ENCODE data around the gene ANTKMT. TPM values are rescaled to one million over a fixed set of nuclear protein-coding genes. Genes with fewer than 3 reads are reported as not detected.

Gene ANTKMT
- total RNA-seq, 1 donor = 25.3 TPM

- DNase-seq (ENCODE audit: low read depth in 2 of 3, low spot score in 2 of 3) = no peak
Measured at GRCh38 chr16:760545-761343, 39.8 kb downstream of the ANTKMT start, which contains the start of gene MSLN. TSS of gene MSLN (plus strand) at chr16:760734. CDS start at chr16:762681, 1,947 bp downstream.

- no peak for DNase-seq (ENCODE audit: low read depth in 2 of 3, low spot score in 2 of 3)
Measured at GRCh38 chr16:761625-762513, 40.9 kb downstream of the ANTKMT start.

GRCh38 chr16:762595-763268 is 41.8 kb downstream of the ANTKMT start:
- DNase-seq (ENCODE audit: low read depth in 2 of 3, low spot score in 2 of 3) = no peak

GRCh38 chr16:763369-764183 is 42.6 kb downstream of the ANTKMT start:
- no peak for DNase-seq (ENCODE audit: low read depth in 2 of 3, low spot score in 2 of 3)

GRCh38 chr16:764184-764750 is 43.3 kb downstream of the ANTKMT start:
- DNase-seq (ENCODE audit: low read depth in 2 of 3, low spot score in 2 of 3) = no peak

GRCh38 chr16:764848-765487 is 44.0 kb downstream of the ANTKMT start:
- no peak for DNase-seq (ENCODE audit: low read depth in 2 of 3, low spot score in 2 of 3)

- no peak for DNase-seq (ENCODE audit: low read depth in 2 of 3, low spot score in 2 of 3)
Measured at GRCh38 chr16:765488-765865, 44.5 kb downstream of the ANTKMT start.

GRCh38 chr16:766008-766819 is 45.3 kb downstream of the ANTKMT start:
- DNase-seq (ENCODE audit: low read depth in 2 of 3, low spot score in 2 of 3) = no peak

- no peak for DNase-seq (ENCODE audit: low read depth in 2 of 3, low spot score in 2 of 3)
Measured at GRCh38 chr16:766820-767640, 46.1 kb downstream of the ANTKMT start.

GRCh38 chr16:767743-768235 is 46.8 kb downstream of the ANTKMT start:
- DNase-seq (ENCODE audit: low read depth in 2 of 3, low spot score in 2 of 3) = no peak

- no peak for DNase-seq (ENCODE audit: low read depth in 2 of 3, low spot score in 2 of 3)
Measured at GRCh38 chr16:768428-768827, 47.5 kb downstream of the ANTKMT start.

- no peak for DNase-seq (ENCODE audit: low read depth in 2 of 3, low spot score in 2 of 3)
Measured at GRCh38 chr16:769184-769784, 48.3 kb downstream of the ANTKMT start.

GRCh38 chr16:769934-770333 is 49.0 kb downstream of the ANTKMT start:
- no peak for DNase-seq (ENCODE audit: low read depth in 2 of 3, low spot score in 2 of 3)

- no peak for DNase-seq (ENCODE audit: low read depth in 2 of 3, low spot score in 2 of 3)
Measured at GRCh38 chr16:770411-770810, 49.5 kb downstream of the ANTKMT start.

Measured in hematopoietic multipotent progenitor cell (in vitro differentiated cells).